Neural crest cell (in vitro differentiated cells): ENCODE measurements around the gene MUC3A. TPM values are rescaled to one million over a fixed set of nuclear protein-coding genes. Genes with fewer than 3 reads are reported as not detected.
"Not testable (repeated sequence)": the region's sequence is repeated elsewhere in the genome, so short reads cannot be mapped to it uniquely, and the experiment has no call there.

Experiments used
- DNase-seq: peaks from one replicate; pipeline ENCODE4 v3.0.0; 2021; ENCODE audit warnings: low read depth, mixed read lengths, low spot score
- H3K27ac Mint-ChIP-seq: one replicate; pipeline ENCODE4 v1.8.0; 2021; ENCODE audit warnings: mild to moderate bottlenecking, mixed read lengths; ENCODE audit not compliant: unreplicated experiment
- H3K27me3 Mint-ChIP-seq: 2 replicates; pipeline ENCODE4 v1.8.0; 2021; ENCODE audit warnings: low read depth, mild to moderate bottlenecking, mixed read lengths
- H3K36me3 Mint-ChIP-seq: 2 replicates; pipeline ENCODE4 v1.8.0; 2021; ENCODE audit warnings: low read depth, mild to moderate bottlenecking, mixed read lengths
- H3K4me1 Mint-ChIP-seq: 2 replicates; pipeline ENCODE4 v1.8.0; 2021; ENCODE audit warnings: mixed read lengths
- H3K4me3 Mint-ChIP-seq: one replicate; pipeline ENCODE4 v1.8.0; 2021; ENCODE audit warnings: mild to moderate bottlenecking, mixed read lengths
- H3K9me3 Mint-ChIP-seq: 2 replicates; pipeline ENCODE4 v1.8.0; 2021; ENCODE audit warnings: mixed read lengths
- total RNA-seq: library from RNA; stranded (reverse); gene quantifications from 2 replicates; pipeline ENCODE4 v1.2.1, GENCODE V29; 2021
- TF ChIP-seq, protein P1 (sequence below): fragments of 200-600 bp; sonication (generic); conservative IDR thresholded peaks from 2 replicates; pipeline ENCODE4 v1.5.0; 2021; ENCODE audit warnings: antibody characterized with exemption, mild to moderate bottlenecking

Gene MUC3A
- total RNA-seq, 1 donor from 2014 or later = 0.16 TPM

GRCh38 chr7:100908512-100908911 is 40.8 kb upstream of the MUC3A start:
- Mint-ChIP-seq H3K9me3 (peaks cover 5% of the 10 kb centered on the region), H3K4me1 (no peaks in the 10 kb centered on the region), H3K36me3 (no peaks in the 10 kb centered on the region), H3K27me3 (peaks cover 10% of the 10 kb centered on the region), H3K4me3 (no peak overlapping the region), H3K27ac (no peak overlapping the region)
- TF ChIP-seq, protein P1, sequence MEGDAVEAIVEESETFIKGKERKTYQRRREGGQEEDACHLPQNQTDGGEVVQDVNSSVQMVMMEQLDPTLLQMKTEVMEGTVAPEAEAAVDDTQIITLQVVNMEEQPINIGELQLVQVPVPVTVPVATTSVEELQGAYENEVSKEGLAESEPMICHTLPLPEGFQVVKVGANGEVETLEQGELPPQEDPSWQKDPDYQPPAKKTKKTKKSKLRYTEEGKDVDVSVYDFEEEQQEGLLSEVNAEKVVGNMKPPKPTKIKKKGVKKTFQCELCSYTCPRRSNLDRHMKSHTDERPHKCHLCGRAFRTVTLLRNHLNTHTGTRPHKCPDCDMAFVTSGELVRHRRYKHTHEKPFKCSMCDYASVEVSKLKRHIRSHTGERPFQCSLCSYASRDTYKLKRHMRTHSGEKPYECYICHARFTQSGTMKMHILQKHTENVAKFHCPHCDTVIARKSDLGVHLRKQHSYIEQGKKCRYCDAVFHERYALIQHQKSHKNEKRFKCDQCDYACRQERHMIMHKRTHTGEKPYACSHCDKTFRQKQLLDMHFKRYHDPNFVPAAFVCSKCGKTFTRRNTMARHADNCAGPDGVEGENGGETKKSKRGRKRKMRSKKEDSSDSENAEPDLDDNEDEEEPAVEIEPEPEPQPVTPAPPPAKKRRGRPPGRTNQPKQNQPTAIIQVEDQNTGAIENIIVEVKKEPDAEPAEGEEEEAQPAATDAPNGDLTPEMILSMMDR = no peak
- no peak for DNase-seq

- H3K27ac Mint-ChIP-seq, H3K9me3 Mint-ChIP-seq, H3K4me1 Mint-ChIP-seq, H3K36me3 Mint-ChIP-seq, H3K4me3 Mint-ChIP-seq, H3K27me3 Mint-ChIP-seq, DNase-seq: not testable (repeated sequence)
Observed at GRCh38 chr7:100910443-100910842, 38.9 kb upstream of the MUC3A start.

DNA sequence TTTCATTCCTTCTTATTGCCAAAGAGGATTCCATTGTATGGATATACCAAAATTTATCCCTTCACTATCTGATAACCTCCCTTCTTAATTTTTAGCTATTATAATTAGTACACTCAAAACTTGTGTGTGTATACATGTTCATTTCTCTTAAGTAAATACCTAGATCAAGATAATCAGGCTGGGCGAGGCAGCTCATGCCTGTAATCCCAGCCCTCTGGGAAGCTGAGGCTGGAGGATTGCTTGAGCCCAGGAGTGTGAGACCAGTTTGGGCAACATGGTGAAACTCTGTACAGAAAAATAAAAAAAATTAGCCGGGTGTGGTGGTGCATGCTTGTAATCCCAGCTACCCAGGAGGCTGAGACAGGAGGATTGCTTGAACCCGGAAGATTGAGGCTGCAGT is 37.9 kb upstream of the MUC3A start:
- no peak overlapping the region for H3K27ac Mint-ChIP-seq
- TF ChIP-seq, protein P1 = no peak
- no peak for DNase-seq
- no peaks in the 10 kb centered on the region for H3K4me1 Mint-ChIP-seq
- H3K4me3 Mint-ChIP-seq = no peak overlapping the region
- H3K36me3 Mint-ChIP-seq = no peaks in the 10 kb centered on the region
- H3K9me3 Mint-ChIP-seq = peaks cover 5% of the 10 kb centered on the region
- peaks cover 10% of the 10 kb centered on the region for H3K27me3 Mint-ChIP-seq

- no peak for DNase-seq
- Mint-ChIP-seq H3K36me3 (no peaks in the 10 kb centered on the region), H3K9me3 (no peaks in the 10 kb centered on the region), H3K4me3 (no peak overlapping the region), H3K27ac (no peak overlapping the region), H3K27me3 (peaks cover 10% of the 10 kb centered on the region), H3K4me1 (no peaks in the 10 kb centered on the region)
- TF ChIP-seq, protein P1 = no peak
Observed at GRCh38 chr7:100914208-100914878, 35.0 kb upstream of the MUC3A start.

- TF ChIP-seq, protein P1 = no peak
- no peak for DNase-seq
- no peak overlapping the region for H3K27ac Mint-ChIP-seq
- H3K4me3 Mint-ChIP-seq = no peak overlapping the region
- no peaks in the 10 kb centered on the region for H3K4me1 Mint-ChIP-seq
- H3K36me3 Mint-ChIP-seq = no peaks in the 10 kb centered on the region
- peaks cover 10% of the 10 kb centered on the region for H3K27me3 Mint-ChIP-seq
- no peaks in the 10 kb centered on the region for H3K9me3 Mint-ChIP-seq
Observed at GRCh38 chr7:100914879-100915447, 34.4 kb upstream of the MUC3A start.

GRCh38 chr7:100919335-100919734 is 30.0 kb upstream of the MUC3A start:
- H3K4me3 Mint-ChIP-seq, H3K9me3 Mint-ChIP-seq, DNase-seq, H3K4me1 Mint-ChIP-seq, H3K27ac Mint-ChIP-seq, H3K36me3 Mint-ChIP-seq: not testable (repeated sequence)
- H3K27me3 Mint-ChIP-seq = peaks cover 15% of the 10 kb centered on the region

DNA sequence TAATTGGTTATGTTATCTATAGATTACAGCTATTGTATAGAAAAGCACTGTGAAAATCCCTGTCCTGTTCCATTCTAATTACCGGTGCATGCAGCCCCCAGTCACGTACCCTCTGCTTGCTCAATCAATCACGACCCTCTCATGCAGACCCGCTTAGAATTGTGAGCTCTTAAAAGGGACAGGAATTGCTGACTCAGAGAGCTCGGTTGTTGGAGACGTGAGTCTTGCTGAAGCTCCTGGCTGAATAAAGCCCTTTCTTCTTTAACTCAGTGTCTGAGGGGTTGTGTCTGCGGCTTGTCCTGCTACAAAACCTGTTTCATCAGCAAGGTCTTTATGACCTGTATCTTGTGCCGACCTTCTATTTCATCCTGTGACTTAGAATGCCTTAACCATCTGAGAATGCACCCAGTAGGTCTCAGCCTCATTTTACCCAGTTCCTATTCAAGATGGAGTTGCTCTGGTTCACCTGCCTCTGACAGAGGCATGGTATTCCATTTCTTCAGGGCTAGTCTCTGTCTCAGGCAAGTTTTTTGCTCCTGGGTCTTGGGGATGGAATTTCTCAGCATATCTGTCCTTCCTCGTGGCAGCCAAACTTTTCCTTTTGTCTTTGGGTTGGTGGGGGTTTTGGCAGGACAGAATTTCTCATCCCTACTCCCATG is 29.4 kb upstream of the MUC3A start:
- H3K27ac Mint-ChIP-seq, H3K4me1 Mint-ChIP-seq, DNase-seq, H3K4me3 Mint-ChIP-seq, H3K36me3 Mint-ChIP-seq, H3K9me3 Mint-ChIP-seq: not testable (repeated sequence)
- peaks cover 15% of the 10 kb centered on the region for H3K27me3 Mint-ChIP-seq
